Measurements from ENCODE around the gene ADAMTS2. TPM values are rescaled to one million over a fixed set of nuclear protein-coding genes. Genes with fewer than 3 reads are reported as not detected.

Gene ADAMTS2
- total RNA-seq, 1 donor from 2014 or later, result 11.9 TPM

GRCh38 chr5:179168664-179169063 lies 176.6 kb downstream of the ADAMTS2 start:
- DNase-seq (ENCODE audit: low spot score), result no peak
- ATAC-seq, result no peak

GRCh38 chr5:179167871-179168451 lies 177.3 kb downstream of the ADAMTS2 start:
- ATAC-seq (no peak), DNase-seq (ENCODE audit: low spot score) (no peak)

GRCh38 chr5:179166886-179167841 lies 178.1 kb downstream of the ADAMTS2 start:
- ATAC-seq, result peak; percentile 86
- no peak for DNase-seq (ENCODE audit: low spot score)

GRCh38 chr5:179166171-179166885 lies 178.9 kb downstream of the ADAMTS2 start:
- DNase-seq (ENCODE audit: low spot score) (no peak), ATAC-seq (no peak)

GRCh38 chr5:179165421-179166170 lies 179.7 kb downstream of the ADAMTS2 start:
- DNase-seq (ENCODE audit: low spot score) (no peak), ATAC-seq (no peak)

GRCh38 chr5:179164331-179165311 lies 180.6 kb downstream of the ADAMTS2 start:
- ATAC-seq (no peak), DNase-seq (ENCODE audit: low spot score) (no peak)

- DNase-seq (ENCODE audit: low spot score) (no peak), ATAC-seq (no peak)
Measured at GRCh38 chr5:179163236-179164155, 181.8 kb downstream of the ADAMTS2 start.

- DNase-seq (ENCODE audit: low spot score) (no peak), ATAC-seq (no peak)
Measured at GRCh38 chr5:179162351-179163235, 182.7 kb downstream of the ADAMTS2 start.

- DNase-seq (ENCODE audit: low spot score) (no peak), ATAC-seq (no peak)
Measured at GRCh38 chr5:179161901-179162300, 183.4 kb downstream of the ADAMTS2 start.

GRCh38 chr5:179160584-179160983 lies 184.7 kb downstream of the ADAMTS2 start:
- ATAC-seq, result no peak
- DNase-seq (ENCODE audit: low spot score), result no peak

GRCh38 chr5:179158556-179158955 lies 186.7 kb downstream of the ADAMTS2 start:
- DNase-seq (ENCODE audit: low spot score) (no peak), ATAC-seq (no peak)

- DNase-seq (ENCODE audit: low spot score) (no peak), ATAC-seq (peak; percentile 26)
Measured at GRCh38 chr5:179154991-179155955, 190.0 kb downstream of the ADAMTS2 start.

- peak; percentile 60 for ATAC-seq
- DNase-seq (ENCODE audit: low spot score), result no peak
Measured at GRCh38 chr5:179154346-179154990, 190.8 kb downstream of the ADAMTS2 start.

- DNase-seq (ENCODE audit: low spot score) (no peak), ATAC-seq (no peak)
Measured at GRCh38 chr5:179153921-179154345, 191.3 kb downstream of the ADAMTS2 start.

GRCh38 chr5:179153341-179153901 lies 191.8 kb downstream of the ADAMTS2 start:
- DNase-seq (ENCODE audit: low spot score) (no peak), ATAC-seq (no peak)
